GM19463 (cell line): ENCODE data around the gene CTSZ.
"Not testable (repeated sequence)": the region's sequence is repeated elsewhere in the genome, so short reads cannot be mapped to it uniquely, and the experiment has no call there.

Experiments used
- ATAC-seq: cut with Tn5 transposase; IDR thresholded peaks from one replicate; pipeline ENCODE4 v1.9.1; 2021; ENCODE audit warnings: mild to moderate bottlenecking, moderate library complexity; ENCODE audit not compliant: unreplicated experiment

The CTSZ gene

GRCh38 chr20:59001068-59001448, 6.0 kb downstream of the CTSZ start:
- ATAC-seq = no peak

DNA sequence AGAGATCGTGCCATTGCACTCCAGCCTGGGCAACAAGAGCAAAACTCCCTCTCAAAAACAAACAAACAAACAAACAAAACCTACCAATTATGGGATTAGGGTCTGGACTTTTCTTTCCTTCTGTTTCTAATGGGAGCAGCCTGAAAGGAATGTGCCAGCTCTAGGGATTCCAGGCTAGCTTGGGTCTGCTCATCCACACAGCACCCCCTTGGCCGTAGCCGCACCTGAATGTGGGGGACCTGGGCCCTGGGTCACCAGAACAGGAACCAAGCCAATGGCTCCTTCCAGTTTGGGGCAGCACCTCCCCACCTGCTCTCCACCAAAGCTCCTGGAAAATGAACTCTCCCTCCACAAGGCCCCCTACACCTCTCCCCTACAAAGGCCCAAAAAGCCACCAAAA, 6.7 kb downstream of the CTSZ start:
- no peak for ATAC-seq

GRCh38 chr20:58998656-58999055, 8.4 kb downstream of the CTSZ start:
- no peak for ATAC-seq

- no peak for ATAC-seq
These were observed 9.8 kb downstream of the CTSZ start for GRCh38 chr20:58997141-58997770.

GRCh38 chr20:58996226-58996611, 10.8 kb downstream of the CTSZ start:
- ATAC-seq = no peak

GRCh38 chr20:58995461-58996225, 11.4 kb downstream of the CTSZ start:
- no peak for ATAC-seq

GRCh38 chr20:58994390-58995159, 12.5 kb downstream of the CTSZ start:
- no peak for ATAC-seq

DNA sequence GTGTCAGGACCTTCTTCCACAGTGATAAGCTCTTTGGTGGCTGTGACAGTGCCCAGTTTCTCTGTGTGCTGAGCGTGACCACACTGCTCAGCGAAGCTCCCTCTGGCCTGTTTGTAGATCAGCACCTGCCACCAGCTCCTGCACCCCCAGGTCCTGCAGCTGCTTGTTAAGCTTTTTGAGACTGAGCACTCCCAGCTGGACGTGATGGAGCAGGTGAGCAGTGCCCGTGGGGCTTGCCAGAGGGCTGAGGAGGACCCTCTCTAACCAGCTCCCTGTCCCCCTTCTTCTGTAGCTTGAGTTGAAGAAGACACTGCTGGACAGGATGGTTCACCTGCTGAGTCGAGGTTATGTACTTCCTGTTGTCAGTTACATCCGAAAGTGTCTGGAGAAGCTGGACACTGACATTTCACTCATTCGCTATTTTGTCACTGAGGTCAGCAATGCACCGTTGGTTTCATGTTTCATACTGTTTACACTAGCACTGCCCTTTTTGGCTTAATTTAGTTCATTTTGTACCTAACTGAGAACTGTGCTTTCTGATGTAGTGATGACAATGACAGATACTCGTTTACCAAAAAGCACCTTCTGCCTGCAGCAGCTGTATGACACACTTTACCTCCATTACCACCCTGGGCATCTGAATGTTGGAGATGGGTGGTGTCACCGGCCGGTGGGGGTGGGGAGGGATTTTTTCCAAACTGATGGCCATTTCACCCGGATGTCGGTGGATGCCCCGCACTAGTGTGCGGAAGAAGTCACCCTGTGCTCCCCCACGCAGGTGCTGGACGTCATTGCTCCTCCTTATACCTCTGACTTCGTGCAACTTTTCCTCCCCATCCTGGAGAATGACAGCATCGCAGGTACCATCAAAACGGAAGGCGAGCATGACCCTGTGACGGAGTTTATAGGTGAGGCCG, 13.5 kb downstream of the CTSZ start:
- no peak for ATAC-seq

- no peak for ATAC-seq
These were observed 14.1 kb downstream of the CTSZ start for GRCh38 chr20:58992911-58993310.

DNA sequence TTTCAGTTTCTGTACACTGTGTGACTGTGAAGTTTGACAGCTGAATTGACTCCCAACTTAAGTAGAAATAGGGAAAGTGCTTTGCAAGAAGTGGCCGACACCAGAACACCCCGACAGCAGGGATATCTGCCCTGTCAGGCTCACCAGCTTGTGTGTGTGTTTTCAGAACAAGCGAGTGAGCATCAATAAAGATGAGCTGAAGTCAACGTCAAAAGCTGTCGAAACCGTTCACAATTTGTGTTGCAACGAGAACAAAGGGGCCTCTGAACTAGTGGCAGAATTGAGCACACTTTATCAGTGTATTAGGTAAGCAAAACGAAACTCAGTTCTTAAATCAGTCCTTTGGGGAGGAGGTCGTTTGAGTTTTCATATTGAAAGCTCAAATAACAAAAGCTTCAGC, 15.3 kb downstream of the CTSZ start:
- no peak for ATAC-seq

- no peak for ATAC-seq
These were observed 16.2 kb downstream of the CTSZ start for GRCh38 chr20:58990651-58991445.

DNA sequence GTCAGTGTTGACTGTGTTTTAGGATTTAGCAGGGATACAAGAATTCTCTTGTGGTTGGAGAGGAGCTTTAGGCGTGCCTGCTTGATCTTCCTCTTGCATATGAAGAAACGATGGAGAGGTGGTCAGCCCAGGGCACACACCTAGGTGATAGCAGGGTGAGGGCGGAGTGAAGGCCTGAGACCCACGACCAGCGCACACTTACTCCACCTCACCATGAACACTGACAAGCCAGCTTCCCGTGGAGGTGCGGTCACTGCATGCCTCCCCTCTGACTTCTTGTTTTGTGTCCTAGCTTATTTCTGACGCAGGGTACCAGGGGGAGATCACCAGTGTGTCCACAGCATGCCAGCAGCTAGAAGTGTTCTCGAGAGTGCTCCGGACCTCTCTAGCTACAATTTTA, 17.9 kb downstream of the CTSZ start:
- ATAC-seq = no peak

GRCh38 chr20:58988565-58988882, 18.5 kb downstream of the CTSZ start:
- no peak for ATAC-seq

GRCh38 chr20:58987790-58988564, 19.1 kb downstream of the CTSZ start:
- ATAC-seq = no peak

- ATAC-seq = no peak
These were observed 20.0 kb downstream of the CTSZ start for GRCh38 chr20:58986968-58987517.

- no peak for ATAC-seq
These were observed 20.6 kb downstream of the CTSZ start for GRCh38 chr20:58986286-58986967.

- ATAC-seq = no peak
These were observed 21.4 kb downstream of the CTSZ start for GRCh38 chr20:58985656-58986055.

- no peak for ATAC-seq
These were observed 22.4 kb downstream of the CTSZ start for GRCh38 chr20:58984691-58985090.

DNA sequence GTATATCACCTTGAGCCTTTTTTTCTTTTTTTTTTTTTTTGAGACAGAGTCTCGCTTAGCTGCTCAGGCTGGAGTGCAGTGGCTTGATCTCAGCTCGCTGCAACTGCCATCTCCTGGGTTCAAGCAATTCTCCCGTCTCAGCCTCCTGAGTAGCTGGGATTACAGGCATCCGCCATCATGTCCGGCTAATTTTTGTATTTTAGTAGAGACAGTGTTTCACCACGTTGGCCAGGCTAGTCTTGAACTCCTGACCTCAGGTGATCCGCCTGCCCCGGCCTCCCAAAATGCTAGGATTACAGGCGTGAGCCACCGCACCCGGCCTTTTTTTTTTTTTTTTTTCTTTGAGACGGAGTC, 24.0 kb downstream of the CTSZ start:
- ATAC-seq = not testable (repeated sequence)
